Measurements from ENCODE around the gene KCNC4.

KCNC4 gene

GRCh38 chr1:110224240-110224995, 14.3 kb downstream of the KCNC4 start:
- DNase-seq (ENCODE audit: insufficient read length, low spot score) (no peak), FAIRE-seq (no peak)
- no peak for TF ChIP-seq POLR2A (IDR thresholded peaks at IDR 0.05; ENCODE audit: low read depth, low read length)

GRCh38 chr1:110225212-110225611, 15.1 kb downstream of the KCNC4 start:
- no peak for FAIRE-seq
- no peak for TF ChIP-seq POLR2A (IDR thresholded peaks at IDR 0.05; ENCODE audit: low read depth, low read length)

GRCh38 chr1:110225756-110226404, 15.8 kb downstream of the KCNC4 start:
- DNase-seq (ENCODE audit: insufficient read length, low spot score) (no peak), FAIRE-seq (no peak)
- no peak for TF ChIP-seq POLR2A (IDR thresholded peaks at IDR 0.05; ENCODE audit: low read depth, low read length)

More at GRCh38 chr1:110225212-110225611, 15.1 kb downstream of the KCNC4 start:
- DNase-seq (ENCODE audit: insufficient read length, low spot score) = no peak

- DNase-seq (ENCODE audit: insufficient read length, low spot score) (no peak), FAIRE-seq (no peak)
- TF ChIP-seq POLR2A (IDR thresholded peaks at IDR 0.05; ENCODE audit: low read depth, low read length) = no peak
These were observed 17.7 kb downstream of the KCNC4 start for GRCh38 chr1:110227774-110228173.

GRCh38 chr1:110228381-110228780, 18.3 kb downstream of the KCNC4 start:
- FAIRE-seq (no peak), DNase-seq (ENCODE audit: insufficient read length, low spot score) (no peak)
- TF ChIP-seq POLR2A (IDR thresholded peaks at IDR 0.05; ENCODE audit: low read depth, low read length) = no peak

- TF ChIP-seq POLR2A (IDR thresholded peaks at IDR 0.05; ENCODE audit: low read depth, low read length) = no peak
- DNase-seq (ENCODE audit: insufficient read length, low spot score) (no peak), FAIRE-seq (no peak)
These were observed 18.8 kb downstream of the KCNC4 start for GRCh38 chr1:110228869-110229268.

GRCh38 chr1:110229348-110230001, 19.4 kb downstream of the KCNC4 start:
- FAIRE-seq = no peak
- no peak for DNase-seq (ENCODE audit: insufficient read length, low spot score)

GRCh38 chr1:110230381-110231199, 20.5 kb downstream of the KCNC4 start:
- FAIRE-seq (no peak), DNase-seq (ENCODE audit: insufficient read length, low spot score) (no peak)
- TF ChIP-seq POLR2A (IDR thresholded peaks at IDR 0.05; ENCODE audit: low read depth, low read length) = no peak

More at GRCh38 chr1:110229348-110230001, 19.4 kb downstream of the KCNC4 start:
- no peak for TF ChIP-seq POLR2A (IDR thresholded peaks at IDR 0.05; ENCODE audit: low read depth, low read length)

- no peak for FAIRE-seq
- DNase-seq (ENCODE audit: insufficient read length, low spot score) = no peak
- TF ChIP-seq POLR2A (IDR thresholded peaks at IDR 0.05; ENCODE audit: low read depth, low read length) = no peak
These were observed 23.7 kb downstream of the KCNC4 start for GRCh38 chr1:110233861-110234260.

- TF ChIP-seq POLR2A (IDR thresholded peaks at IDR 0.05; ENCODE audit: low read depth, low read length) = no peak
- FAIRE-seq (no peak), DNase-seq (ENCODE audit: insufficient read length, low spot score) (no peak)
These were observed 24.6 kb downstream of the KCNC4 start for GRCh38 chr1:110234691-110235090.

- TF ChIP-seq POLR2A (IDR thresholded peaks at IDR 0.05; ENCODE audit: low read depth, low read length) = no peak
- FAIRE-seq (no peak), DNase-seq (ENCODE audit: insufficient read length, low spot score) (no peak)
These were observed 25.2 kb downstream of the KCNC4 start for GRCh38 chr1:110235181-110235833.

- DNase-seq (ENCODE audit: insufficient read length, low spot score) (peak; percentile 76), FAIRE-seq (peak; percentile 73)
- TF ChIP-seq POLR2A (IDR thresholded peaks at IDR 0.05; ENCODE audit: low read depth, low read length) = no peak
These were observed 25.9 kb downstream of the KCNC4 start for GRCh38 chr1:110235834-110236682.
